ENCODE results near the gene SCNN1A.

The SCNN1A gene

DNA sequence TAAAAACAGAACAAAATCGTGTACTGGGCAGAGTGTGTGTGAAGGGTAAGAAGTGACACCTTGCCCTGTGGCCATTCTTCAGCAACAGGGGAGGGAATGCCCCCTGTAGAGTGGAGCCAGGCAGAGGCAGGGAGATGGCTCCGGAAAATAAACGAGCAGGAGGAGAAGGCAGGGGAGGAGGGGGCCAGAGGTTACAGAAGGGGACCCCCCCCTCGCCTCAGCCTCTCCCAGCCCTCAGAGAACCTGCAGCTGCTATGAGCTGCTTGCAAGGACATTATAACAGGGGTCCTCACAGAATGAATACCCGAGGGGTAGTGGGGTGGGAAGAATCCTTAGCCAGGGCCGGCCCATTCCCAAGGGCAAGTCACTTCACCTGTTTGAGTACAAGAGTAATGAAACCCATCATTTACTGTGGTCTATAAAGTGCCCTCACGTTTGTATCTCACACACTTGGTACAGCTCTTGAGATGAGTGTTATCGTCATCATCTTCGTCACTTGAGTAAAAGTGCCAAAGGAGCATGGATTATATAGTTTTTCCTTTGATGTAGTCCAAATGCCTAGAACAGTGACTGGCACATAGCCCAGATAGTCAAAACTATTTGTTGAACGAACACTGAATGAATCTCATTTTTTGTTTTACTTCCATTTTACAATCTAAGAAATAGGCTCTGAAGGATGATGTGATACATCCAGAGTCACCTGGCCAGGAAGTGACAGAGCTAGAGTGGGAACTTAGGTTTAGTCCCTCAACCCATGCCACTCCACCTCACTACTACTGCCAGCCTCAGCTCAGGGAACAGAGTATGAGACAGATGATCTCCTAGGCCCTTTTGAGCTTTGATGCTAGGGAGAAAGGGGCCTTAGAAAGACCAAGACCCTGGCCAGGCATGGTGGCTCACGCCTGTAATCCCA lies 14.5 kb downstream of the SCNN1A start:
- Histone ChIP-seq H3K9ac (ENCODE audit: low read length) (no peak overlapping the region), H3K4ac (ENCODE audit: low read depth, low read length) (no peak overlapping the region), H3K4me2 (ENCODE audit: low read length) (no peak overlapping the region), H3K4me3 (ENCODE audit: low read depth, low read length) (no peak overlapping the region), H3K14ac (ENCODE audit: low read length) (no peak overlapping the region), H3K27ac (ENCODE audit: low read depth, low read length) (no peak overlapping the region), H3K18ac (ENCODE audit: low read length) (no peak overlapping the region), H3K27me3 (ENCODE audit: insufficient read depth, low read length) (no peaks in the 10 kb centered on the region), H2BK120ac (ENCODE audit: insufficient read depth, low read length, poor library complexity) (no peak overlapping the region), H2AFZ (ENCODE audit: insufficient read depth, low read length, poor library complexity) (no peak overlapping the region), H2BK5ac (ENCODE audit: low read depth, low read length, poor library complexity) (no peak overlapping the region), H4K12ac (ENCODE audit: low read depth, low read length) (no peak overlapping the region), H3K36me3 (ENCODE audit: control insufficient read depth in 1 of 2, insufficient read depth in 2 of 2, low read length in 2 of 2) (no peaks in the 10 kb centered on the region), H3K23ac (ENCODE audit: low read length) (no peak overlapping the region), H2BK12ac (ENCODE audit: low read length) (no peak overlapping the region), H3K79me2 (ENCODE audit: control insufficient read depth, insufficient read depth, low read length, poor library complexity) (peaks cover 5% of the 10 kb centered on the region), H3K79me1 (ENCODE audit: low read length) (peaks cover 7% of the 10 kb centered on the region), H4K91ac (ENCODE audit: low read depth, low read length) (no peak overlapping the region), H3K9me3 (ENCODE audit: insufficient read depth, low read depth, low read length) (no peaks in the 10 kb centered on the region), H2AK5ac (ENCODE audit: low read length) (no peak overlapping the region), H4K8ac (ENCODE audit: low read depth, low read length) (no peak overlapping the region), H3K4me1 (ENCODE audit: control insufficient read depth in 1 of 2, insufficient read depth in 2 of 2, low read length in 2 of 2) (peaks cover 2 to 6% of the 10 kb centered on the region in 2 experiments)
- DNase-seq: no peak
- no CpG with 5 or more reads among the region's 11 CpGs for WGBS (ENCODE audit: extremely low coverage, insufficient coverage, insufficient read length)

DNA sequence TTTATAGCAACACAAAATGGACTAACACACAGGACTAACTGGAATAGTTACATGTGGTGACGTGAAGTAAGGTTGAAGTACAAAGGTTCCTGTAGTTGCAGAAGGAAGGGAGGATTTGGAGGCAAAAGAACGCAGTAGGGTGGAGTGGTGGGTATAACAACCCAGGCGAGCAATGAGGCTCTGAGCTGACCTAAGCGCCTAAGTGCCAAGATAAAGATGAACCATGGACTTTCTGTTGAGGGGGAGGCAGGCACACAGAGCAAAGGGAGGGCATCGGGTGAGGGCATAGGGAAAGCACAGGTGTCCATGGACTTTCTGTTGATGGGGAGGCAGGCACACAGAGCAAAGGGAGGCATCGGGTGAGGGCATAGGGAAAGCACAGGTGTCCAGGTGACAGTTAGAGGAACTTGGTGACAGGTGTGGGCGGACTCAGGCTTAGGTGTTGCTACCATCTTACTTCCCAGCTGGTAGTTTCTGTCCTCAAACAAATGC lies 15.2 kb downstream of the SCNN1A start:
- Histone ChIP-seq H4K91ac (ENCODE audit: low read depth, low read length) (no peak overlapping the region), H3K14ac (ENCODE audit: low read length) (no peak overlapping the region), H3K4ac (ENCODE audit: low read depth, low read length) (no peak overlapping the region), H4K8ac (ENCODE audit: low read depth, low read length) (no peak overlapping the region), H3K4me1 (ENCODE audit: control insufficient read depth in 1 of 2, insufficient read depth in 2 of 2, low read length in 2 of 2) (peaks cover 2 to 6% of the 10 kb centered on the region in 2 experiments), H4K12ac (ENCODE audit: low read depth, low read length) (no peak overlapping the region), H3K27me3 (ENCODE audit: insufficient read depth, low read length) (no peaks in the 10 kb centered on the region), H3K4me2 (ENCODE audit: low read length) (no peak overlapping the region), H2BK5ac (ENCODE audit: low read depth, low read length, poor library complexity) (no peak overlapping the region), H2AK5ac (ENCODE audit: low read length) (no peak overlapping the region), H3K18ac (ENCODE audit: low read length) (no peak overlapping the region), H2AFZ (ENCODE audit: insufficient read depth, low read length, poor library complexity) (no peak overlapping the region), H3K9ac (ENCODE audit: low read length) (no peak overlapping the region), H2BK12ac (ENCODE audit: low read length) (no peak overlapping the region), H3K9me3 (ENCODE audit: insufficient read depth, low read depth, low read length) (no peaks in the 10 kb centered on the region), H3K23ac (ENCODE audit: low read length) (no peak overlapping the region), H3K36me3 (ENCODE audit: control insufficient read depth in 1 of 2, insufficient read depth in 2 of 2, low read length in 2 of 2) (no peaks in the 10 kb centered on the region), H3K27ac (ENCODE audit: low read depth, low read length) (no peak overlapping the region), H3K79me1 (ENCODE audit: low read length) (peaks cover 7% of the 10 kb centered on the region), H3K79me2 (ENCODE audit: control insufficient read depth, insufficient read depth, low read length, poor library complexity) (peaks cover 5% of the 10 kb centered on the region), H3K4me3 (ENCODE audit: low read depth, low read length) (peak overlapping the region; percentile 54), H2BK120ac (ENCODE audit: insufficient read depth, low read length, poor library complexity) (no peak overlapping the region)
- DNase-seq: no peak
- no CpG with 5 or more reads among the region's 7 CpGs for WGBS (ENCODE audit: extremely low coverage, insufficient coverage, insufficient read length)

DNA sequence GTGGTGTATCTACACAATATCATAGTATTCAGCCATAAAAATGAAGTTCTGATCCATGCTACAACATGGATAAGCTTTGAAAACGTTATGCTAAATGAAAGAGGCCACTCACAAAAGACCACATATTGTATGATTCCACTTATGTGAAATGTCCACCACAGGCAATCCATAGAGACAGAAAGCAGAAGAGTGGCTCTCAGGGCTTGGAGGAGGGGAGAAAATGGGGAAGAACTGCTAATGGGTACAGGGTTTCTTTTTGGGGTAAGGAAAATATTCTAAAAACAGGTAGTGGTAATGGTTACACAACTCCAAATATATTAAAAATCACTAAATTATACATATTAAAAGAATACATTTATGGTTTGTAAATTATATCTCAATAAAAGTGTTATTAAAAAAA lies 16.5 kb downstream of the SCNN1A start:
- Histone ChIP-seq H4K91ac (ENCODE audit: low read depth, low read length) (no peak overlapping the region), H3K4me1 (ENCODE audit: control insufficient read depth in 1 of 2, insufficient read depth in 2 of 2, low read length in 2 of 2) (peaks cover 2 to 5% of the 10 kb centered on the region in 2 experiments), H3K36me3 (ENCODE audit: control insufficient read depth in 1 of 2, insufficient read depth in 2 of 2, low read length in 2 of 2) (no peaks in the 10 kb centered on the region), H2AK5ac (ENCODE audit: low read length) (no peak overlapping the region), H3K4me2 (ENCODE audit: low read length) (no peak overlapping the region), H3K9me3 (ENCODE audit: insufficient read depth, low read depth, low read length) (no peaks in the 10 kb centered on the region), H3K4ac (ENCODE audit: low read depth, low read length) (no peak overlapping the region), H4K12ac (ENCODE audit: low read depth, low read length) (no peak overlapping the region), H3K14ac (ENCODE audit: low read length) (no peak overlapping the region), H3K9ac (ENCODE audit: low read length) (no peak overlapping the region), H2BK12ac (ENCODE audit: low read length) (no peak overlapping the region), H3K27ac (ENCODE audit: low read depth, low read length) (no peak overlapping the region), H3K79me2 (ENCODE audit: control insufficient read depth, insufficient read depth, low read length, poor library complexity) (peaks cover 5% of the 10 kb centered on the region), H3K18ac (ENCODE audit: low read length) (no peak overlapping the region), H2BK120ac (ENCODE audit: insufficient read depth, low read length, poor library complexity) (no peak overlapping the region), H3K79me1 (ENCODE audit: low read length) (peaks cover 6% of the 10 kb centered on the region), H3K23ac (ENCODE audit: low read length) (no peak overlapping the region), H2AFZ (ENCODE audit: insufficient read depth, low read length, poor library complexity) (no peak overlapping the region), H3K27me3 (ENCODE audit: insufficient read depth, low read length) (no peaks in the 10 kb centered on the region), H4K8ac (ENCODE audit: low read depth, low read length) (no peak overlapping the region), H2BK5ac (ENCODE audit: low read depth, low read length, poor library complexity) (no peak overlapping the region), H3K4me3 (ENCODE audit: low read depth, low read length) (no peak overlapping the region)
- no CpG with 5 or more reads among the region's 1 CpG for WGBS (ENCODE audit: extremely low coverage, insufficient coverage, insufficient read length)
- no peak for DNase-seq

DNA sequence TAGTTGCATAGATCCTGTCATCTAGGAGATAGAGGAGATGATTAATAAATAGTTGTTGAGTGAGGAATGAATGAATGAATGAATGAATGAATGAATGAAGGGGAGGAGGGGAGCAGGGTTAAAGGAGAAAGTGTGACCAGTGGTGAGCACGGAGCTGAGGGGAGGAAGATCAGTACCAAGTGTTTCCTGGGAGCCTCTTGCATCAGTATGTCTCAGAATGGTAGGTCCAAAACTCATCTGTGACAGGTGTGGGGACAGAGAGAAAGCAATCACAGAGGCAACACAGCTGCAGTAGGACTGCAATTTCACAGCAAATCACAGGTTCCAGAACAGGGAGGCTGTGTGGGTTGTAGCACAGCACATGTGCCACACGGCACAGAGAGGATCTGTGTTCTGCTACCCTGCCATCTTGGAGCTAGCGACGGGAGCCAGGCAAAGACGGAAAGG lies 19.0 kb downstream of the SCNN1A start:
- WGBS (ENCODE audit: extremely low coverage, insufficient coverage, insufficient read length): no CpG with 5 or more reads among the region's 5 CpGs
- Histone ChIP-seq H4K12ac (ENCODE audit: low read depth, low read length) (no peak overlapping the region), H2BK5ac (ENCODE audit: low read depth, low read length, poor library complexity) (no peak overlapping the region), H3K4ac (ENCODE audit: low read depth, low read length) (no peak overlapping the region), H3K4me3 (ENCODE audit: low read depth, low read length) (no peak overlapping the region), H3K4me1 (ENCODE audit: control insufficient read depth in 1 of 2, insufficient read depth in 2 of 2, low read length in 2 of 2) (no peaks in the 10 kb centered on the region), H3K4me2 (ENCODE audit: low read length) (no peak overlapping the region), H3K23ac (ENCODE audit: low read length) (no peak overlapping the region), H3K36me3 (ENCODE audit: control insufficient read depth in 1 of 2, insufficient read depth in 2 of 2, low read length in 2 of 2) (no peaks in the 10 kb centered on the region), H3K14ac (ENCODE audit: low read length) (no peak overlapping the region), H3K27ac (ENCODE audit: low read depth, low read length) (no peak overlapping the region), H2BK120ac (ENCODE audit: insufficient read depth, low read length, poor library complexity) (no peak overlapping the region), H4K8ac (ENCODE audit: low read depth, low read length) (no peak overlapping the region), H3K9ac (ENCODE audit: low read length) (no peak overlapping the region), H3K79me2 (ENCODE audit: control insufficient read depth, insufficient read depth, low read length, poor library complexity) (no peaks in the 10 kb centered on the region), H4K91ac (ENCODE audit: low read depth, low read length) (no peak overlapping the region), H3K27me3 (ENCODE audit: insufficient read depth, low read length) (no peaks in the 10 kb centered on the region), H3K18ac (ENCODE audit: low read length) (no peak overlapping the region), H2BK12ac (ENCODE audit: low read length) (no peak overlapping the region), H2AK5ac (ENCODE audit: low read length) (no peak overlapping the region), H3K9me3 (ENCODE audit: insufficient read depth, low read depth, low read length) (no peaks in the 10 kb centered on the region), H2AFZ (ENCODE audit: insufficient read depth, low read length, poor library complexity) (no peak overlapping the region), H3K79me1 (ENCODE audit: low read length) (no peaks in the 10 kb centered on the region)
- DNase-seq: no peak

All from trophoblast cell (in vitro differentiated cells and primary cell).